BLaER1 treated with 17β-estradiol and CSF1 and Interleukin-3, amounts not matched to agents 10 nM and 100 nM (cell line): ENCODE data around the gene GPAT3.

Experiments used
- H3K27ac ChIP-seq, 11 experiments: shearing (Covaris generic); formaldehyde crosslinking; 2 replicates each; pipeline ENCODE4 v1.8.1; 2022
- H3K27me3 ChIP-seq, 11 experiments: shearing (Covaris generic); formaldehyde crosslinking; 2 replicates each; pipeline ENCODE4 v1.8.1; 2022
- H3K36me3 ChIP-seq, 11 experiments: shearing (Covaris generic); formaldehyde crosslinking; 2 replicates each; pipeline ENCODE4 v1.8.1; 2022
- H3K4me1 ChIP-seq, 10 experiments: shearing (Covaris generic); formaldehyde crosslinking; 2 replicates each; pipeline ENCODE4 v1.8.1; 2022
- H3K4me2 ChIP-seq, 11 experiments: shearing (Covaris generic); formaldehyde crosslinking; 2 replicates each; pipeline ENCODE4 v1.8.1; 2022
- H3K4me3 ChIP-seq, 10 experiments: shearing (Covaris generic); formaldehyde crosslinking; 2 replicates each; pipeline ENCODE4 v1.8.1; 2022
- H3K9ac ChIP-seq, 11 experiments: shearing (Covaris generic); formaldehyde crosslinking; 2 replicates each; pipeline ENCODE4 v1.8.1; 2022
- H3K9me3 ChIP-seq, 11 experiments: shearing (Covaris generic); formaldehyde crosslinking; replicated peaks in 1 of 11; 2 replicates each; pipeline ENCODE4 v1.8.1; 2022
- H4K20me1 ChIP-seq, 11 experiments: shearing (Covaris generic); formaldehyde crosslinking; 2 replicates each; pipeline ENCODE4 v1.8.1; 2022
- Cebpa-rat ChIP-seq, 11 experiments: shearing (Covaris generic); IDR thresholded peaks; 2 replicates each; pipeline ENCODE4 v1.8.1; 2022

Gene GPAT3

DNA sequence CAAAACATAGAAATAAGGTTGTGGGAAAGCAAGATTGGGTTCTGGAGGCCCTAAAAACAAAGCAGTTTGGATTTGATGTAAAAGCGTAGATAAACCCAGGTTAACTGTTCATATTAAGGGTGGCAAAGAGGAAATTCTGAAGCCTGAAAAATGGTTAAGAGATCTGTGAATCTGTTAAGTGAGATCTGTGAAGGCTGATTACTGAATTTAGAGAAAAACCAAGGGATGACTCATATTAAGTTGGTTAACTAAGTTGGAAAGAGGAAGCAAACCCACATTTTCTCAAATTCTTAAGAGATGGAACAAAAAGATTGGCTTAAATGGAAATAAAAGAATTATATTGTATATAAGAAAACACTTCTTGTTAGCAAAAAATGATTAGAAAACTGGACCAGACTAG lies 22.8 kb downstream of the GPAT3 start:
- Histone ChIP-seq H3K4me1 (peaks cover 7 to 100% (median 70%) of the 10 kb centered on the region in 10 experiments; a peak in 19 of 20 replicates), H3K27ac (peak overlapping the region in 9 of 11 experiments; percentile 4 to 83 (median 60); a peak in 16 of 22 replicates), H3K9ac (peak overlapping the region in 7 of 11 experiments; percentile 24 to 67 (median 49); a peak in 11 of 22 replicates), H3K36me3 (peaks cover 0 to 20% (median 0%) of the 10 kb centered on the region in 11 experiments; a peak in 6 of 22 replicates), H3K27me3 (no peaks in the 10 kb centered on the region), H4K20me1 (no peaks in the 10 kb centered on the region), H3K4me2 (peak overlapping the region in 9 of 11 experiments; percentile 3 to 91 (median 69); a peak in 15 of 22 replicates), H3K4me3 (no peak overlapping the region), H3K9me3 (no peaks in the 10 kb centered on the region)
- no peak for TF ChIP-seq Cebpa-rat (IDR thresholded peaks at IDR 0.05)

DNA sequence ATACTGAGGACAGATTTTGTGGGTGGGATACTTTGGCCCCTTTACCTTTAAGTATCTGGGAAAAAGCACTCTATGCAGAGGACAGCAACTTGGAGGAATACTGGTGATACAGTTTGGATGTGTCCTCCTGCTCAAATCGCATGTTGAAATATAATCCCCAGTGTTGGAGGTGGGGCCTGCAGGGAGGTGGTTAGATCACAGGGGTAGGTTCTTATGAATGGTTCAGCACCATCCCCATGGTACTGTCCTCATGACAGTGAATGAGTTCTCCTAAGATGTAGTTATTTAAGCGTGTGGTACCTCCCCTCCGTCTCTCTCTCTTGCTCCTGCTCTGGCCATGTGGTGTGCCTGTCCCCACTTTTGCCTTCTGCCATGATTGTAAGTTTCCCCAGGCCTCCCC lies 24.6 kb downstream of the GPAT3 start:
- Histone ChIP-seq H3K27ac (peak overlapping the region in 9 of 11 experiments; percentile 5 to 83 (median 60); a peak in 14 of 22 replicates), H3K27me3 (no peaks in the 10 kb centered on the region), H3K4me3 (no peak overlapping the region; a peak in 1 of 20 replicates), H3K36me3 (peaks cover 0 to 34% (median 0%) of the 10 kb centered on the region in 11 experiments; a peak in 7 of 22 replicates), H4K20me1 (no peaks in the 10 kb centered on the region), H3K9me3 (peaks cover 0 to 2% (median 0%) of the 10 kb centered on the region in 11 experiments; a peak in 1 of 22 replicates), H3K4me1 (peaks cover 7 to 91% (median 71%) of the 10 kb centered on the region in 10 experiments; a peak in 19 of 20 replicates), H3K9ac (peak overlapping the region in 3 of 11 experiments; percentile 15 to 28 (median 22); a peak in 4 of 22 replicates), H3K4me2 (peak overlapping the region in 10 of 11 experiments; percentile 26 to 91 (median 70); a peak in 20 of 22 replicates)
- no peak for TF ChIP-seq Cebpa-rat (IDR thresholded peaks at IDR 0.05)

DNA sequence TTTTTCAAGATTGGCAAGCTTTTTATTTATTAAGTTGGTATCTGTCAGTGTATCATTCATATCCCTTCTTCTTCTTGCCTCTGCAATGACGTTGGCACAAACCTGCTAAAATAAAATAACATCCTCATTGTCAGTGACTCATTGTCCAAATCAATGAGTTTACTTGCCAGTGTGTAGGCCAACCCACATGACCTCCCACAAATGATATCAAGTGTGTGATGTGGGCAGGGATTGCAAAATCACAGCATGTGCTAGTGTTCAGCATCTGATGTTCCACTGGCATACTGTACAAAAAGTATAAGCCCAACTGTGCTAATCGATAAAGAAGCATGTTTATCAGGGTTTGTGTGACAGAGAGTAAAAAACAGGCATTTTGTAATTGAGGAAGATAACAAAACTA lies 25.5 kb downstream of the GPAT3 start:
- Histone ChIP-seq H3K9me3 (peaks cover 0 to 5% (median 0%) of the 10 kb centered on the region in 11 experiments; a peak in 1 of 22 replicates), H3K27ac (peak overlapping the region in 9 of 11 experiments; percentile 6 to 83 (median 60); a peak in 15 of 22 replicates), H3K4me3 (no peak overlapping the region; a peak in 1 of 20 replicates), H4K20me1 (no peaks in the 10 kb centered on the region), H3K4me1 (peaks cover 7 to 91% (median 64%) of the 10 kb centered on the region in 10 experiments; a peak in 19 of 20 replicates), H3K36me3 (peaks cover 0 to 41% (median 0%) of the 10 kb centered on the region in 11 experiments; a peak in 7 of 22 replicates), H3K4me2 (peak overlapping the region in 9 of 11 experiments; percentile 4 to 91 (median 72); a peak in 15 of 22 replicates), H3K27me3 (no peaks in the 10 kb centered on the region), H3K9ac (peak overlapping the region in 4 of 11 experiments; percentile 16 to 42 (median 24); a peak in 5 of 22 replicates)
- TF ChIP-seq Cebpa-rat (IDR thresholded peaks at IDR 0.05), result peak in 7 of 11 experiments; percentile 48 to 85 (median 73); a peak in 9 of 22 replicates

DNA sequence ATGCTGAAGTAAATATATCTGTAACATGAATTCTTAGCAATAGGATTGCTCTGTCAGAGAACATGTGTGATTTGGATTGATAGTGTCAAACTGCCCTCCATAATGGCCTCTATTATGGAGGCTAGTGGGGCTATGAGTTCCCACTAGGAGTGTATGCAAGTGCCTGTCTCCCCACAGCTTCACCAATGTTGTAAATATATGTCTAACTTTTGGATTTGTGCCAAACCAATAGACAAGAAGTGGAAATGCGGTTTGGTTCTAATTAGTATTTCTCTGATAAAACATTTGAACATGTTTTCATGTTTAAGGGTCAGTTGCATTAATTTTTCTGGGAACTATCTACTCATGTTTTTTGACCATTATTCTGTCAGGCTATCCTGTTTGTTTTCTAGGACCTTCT lies 28.1 kb downstream of the GPAT3 start:
- no peak for TF ChIP-seq Cebpa-rat (IDR thresholded peaks at IDR 0.05)
- Histone ChIP-seq H3K9ac (no peak overlapping the region), H3K27me3 (no peaks in the 10 kb centered on the region), H3K36me3 (peaks cover 0 to 55% (median 0%) of the 10 kb centered on the region in 11 experiments; a peak in 7 of 22 replicates), H3K4me1 (peaks cover 7 to 87% (median 58%) of the 10 kb centered on the region in 10 experiments; a peak in 19 of 20 replicates), H3K9me3 (peaks cover 0 to 18% (median 0%) of the 10 kb centered on the region in 11 experiments; a peak in 6 of 22 replicates), H3K4me3 (no peak overlapping the region), H3K4me2 (peak overlapping the region in 5 of 11 experiments; percentile 4 to 84 (median 43); a peak in 8 of 22 replicates), H3K27ac (no peak overlapping the region), H4K20me1 (no peaks in the 10 kb centered on the region)

- no peaks in the 10 kb centered on the region for H3K27me3 ChIP-seq
- no peaks in the 10 kb centered on the region for H4K20me1 ChIP-seq
- H3K9ac ChIP-seq, result no peak overlapping the region; a peak in 1 of 22 replicates
- H3K4me3 ChIP-seq, result 0 out of 20 replicates have a peak overlapping the region, but pooled peaks of 1 of the 10 experiments have one; percentile 14
- H3K4me1 ChIP-seq, result peaks cover 0 to 77% (median 43%) of the 10 kb centered on the region in 10 experiments; a peak in 15 of 20 replicates
- peak overlapping the region in 6 of 11 experiments; percentile 17 to 87 (median 82); a peak in 9 of 22 replicates for H3K27ac ChIP-seq
- no peak for TF ChIP-seq Cebpa-rat (IDR thresholded peaks at IDR 0.05)
- peaks cover 0 to 18% (median 0%) of the 10 kb centered on the region in 11 experiments; a peak in 6 of 22 replicates for H3K9me3 ChIP-seq
- H3K4me2 ChIP-seq, result peak overlapping the region in 6 of 11 experiments; percentile 22 to 89 (median 67); a peak in 10 of 22 replicates
- H3K36me3 ChIP-seq, result peaks cover 0 to 54% (median 0%) of the 10 kb centered on the region in 11 experiments; a peak in 7 of 22 replicates
Measured at GRCh38 chr4:83568062-83568461, 32.2 kb downstream of the GPAT3 start.

DNA sequence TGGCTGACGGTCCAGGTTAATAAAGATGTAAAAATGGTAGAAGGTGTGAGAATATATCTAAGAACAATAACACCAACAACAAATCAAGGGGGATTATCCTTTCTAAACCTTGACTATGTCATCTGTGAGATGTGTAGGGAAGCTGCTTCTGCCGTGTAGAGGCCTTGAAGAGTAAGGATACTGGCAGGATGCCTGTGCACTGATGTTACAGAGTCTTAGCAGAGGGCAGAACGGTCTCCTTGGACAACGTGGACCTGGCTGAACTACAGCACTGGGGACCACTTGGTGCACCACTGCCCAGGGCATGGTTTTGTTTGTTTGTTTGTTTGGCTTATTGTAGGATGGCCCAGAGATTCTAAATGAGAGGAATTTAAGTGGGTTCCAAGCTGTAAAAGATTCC lies 33.5 kb downstream of the GPAT3 start:
- peak overlapping the region in 8 of 11 experiments; percentile 41 to 87 (median 74); a peak in 16 of 22 replicates for H3K27ac ChIP-seq
- peak overlapping the region in 5 of 11 experiments; percentile 14 to 68 (median 41); a peak in 7 of 22 replicates for H3K9ac ChIP-seq
- H3K4me2 ChIP-seq, result peak overlapping the region in 7 of 11 experiments; percentile 35 to 89 (median 69); a peak in 13 of 22 replicates
- no peaks in the 10 kb centered on the region for H4K20me1 ChIP-seq
- peaks cover 0 to 18% (median 0%) of the 10 kb centered on the region in 11 experiments; a peak in 6 of 22 replicates for H3K9me3 ChIP-seq
- H3K27me3 ChIP-seq, result no peaks in the 10 kb centered on the region
- H3K4me3 ChIP-seq, result no peak overlapping the region
- peaks cover 0 to 77% (median 36%) of the 10 kb centered on the region in 10 experiments; a peak in 15 of 20 replicates for H3K4me1 ChIP-seq
- H3K36me3 ChIP-seq, result peaks cover 0 to 51% (median 0%) of the 10 kb centered on the region in 11 experiments; a peak in 7 of 22 replicates
- TF ChIP-seq Cebpa-rat (IDR thresholded peaks at IDR 0.05), result no peak

DNA sequence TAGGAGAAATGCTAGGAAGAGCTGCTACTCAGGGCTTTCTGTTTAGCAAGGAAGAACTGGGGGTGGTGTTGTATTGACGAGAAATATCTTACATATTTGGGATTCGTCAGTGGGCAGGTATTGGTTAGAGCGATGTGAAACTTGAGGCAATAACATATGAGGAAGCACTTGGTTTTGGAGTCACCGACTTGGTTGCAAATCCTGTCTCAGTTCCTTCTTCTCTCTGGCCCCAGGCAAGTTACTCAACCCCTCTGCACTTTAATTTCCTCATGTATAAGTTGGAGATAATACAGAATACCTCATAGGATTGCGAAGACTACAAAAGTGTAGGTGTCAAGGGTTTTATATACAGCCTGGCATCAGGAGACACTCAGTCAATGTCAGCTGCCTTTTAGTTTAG lies 34.1 kb downstream of the GPAT3 start:
- peak overlapping the region in 8 of 11 experiments; percentile 19 to 89 (median 67); a peak in 15 of 22 replicates for H3K4me2 ChIP-seq
- H3K9ac ChIP-seq, result peak overlapping the region in 5 of 11 experiments; percentile 37 to 70 (median 68); a peak in 10 of 22 replicates
- H3K36me3 ChIP-seq, result peaks cover 0 to 47% (median 0%) of the 10 kb centered on the region in 11 experiments; a peak in 7 of 22 replicates

GRCh38 chr4:83572848-83573247 lies 36.9 kb downstream of the GPAT3 start:
- H3K27ac ChIP-seq, result peak overlapping the region in 1 of 11 experiments; percentile 43; a peak in 1 of 22 replicates
- peaks cover 0 to 15% (median 0%) of the 10 kb centered on the region in 11 experiments; a peak in 5 of 22 replicates for H3K9me3 ChIP-seq
- TF ChIP-seq Cebpa-rat (IDR thresholded peaks at IDR 0.05), result no peak
- H3K4me1 ChIP-seq, result peaks cover 0 to 58% (median 32%) of the 10 kb centered on the region in 10 experiments; a peak in 15 of 20 replicates
- peaks cover 0 to 42% (median 0%) of the 10 kb centered on the region in 11 experiments; a peak in 6 of 22 replicates for H3K36me3 ChIP-seq
- H3K4me2 ChIP-seq, result no peak overlapping the region
- H3K27me3 ChIP-seq, result no peaks in the 10 kb centered on the region
- no peaks in the 10 kb centered on the region for H4K20me1 ChIP-seq
- H3K9ac ChIP-seq, result no peak overlapping the region
- no peak overlapping the region for H3K4me3 ChIP-seq

More for the DNA sequence above, 34.1 kb downstream of the GPAT3 start:
- Histone ChIP-seq H4K20me1 (no peaks in the 10 kb centered on the region), H3K4me3 (no peak overlapping the region; a peak in 1 of 20 replicates), H3K9me3 (peaks cover 0 to 20% (median 0%) of the 10 kb centered on the region in 11 experiments; a peak in 6 of 22 replicates), H3K27me3 (no peaks in the 10 kb centered on the region), H3K4me1 (peaks cover 0 to 75% (median 36%) of the 10 kb centered on the region in 10 experiments; a peak in 15 of 20 replicates), H3K27ac (peak overlapping the region in 8 of 11 experiments; percentile 41 to 87 (median 74); a peak in 16 of 22 replicates)
- TF ChIP-seq Cebpa-rat (IDR thresholded peaks at IDR 0.05), result peak in 7 of 11 experiments; percentile 56 to 78 (median 65); a peak in 8 of 22 replicates
